ENCODE data around the gene ACTG2.
"Not testable (repeated sequence)": the region's sequence is repeated elsewhere in the genome, so short reads cannot be mapped to it uniquely, and the experiment has no call there.

Gene ACTG2

GRCh38 chr2:73935641-73936040, 42.8 kb downstream of the ACTG2 start:
- no peak for DNase-seq

- no peak for DNase-seq
These were observed 44.5 kb downstream of the ACTG2 start for GRCh38 chr2:73937103-73937885.

GRCh38 chr2:73937899-73938298, 45.1 kb downstream of the ACTG2 start:
- DNase-seq = no peak

- no peak for DNase-seq
These were observed 46.0 kb downstream of the ACTG2 start for GRCh38 chr2:73938718-73939352.

- DNase-seq = no peak
These were observed 46.6 kb downstream of the ACTG2 start for GRCh38 chr2:73939419-73939818.

GRCh38 chr2:73940066-73940465, 47.3 kb downstream of the ACTG2 start:
- DNase-seq = not testable (repeated sequence)

GRCh38 chr2:73942664-73943063, 49.9 kb downstream of the ACTG2 start:
- DNase-seq = no peak

- no peak for DNase-seq
These were observed 51.9 kb downstream of the ACTG2 start for GRCh38 chr2:73944714-73945113.

GRCh38 chr2:73946215-73946614, 53.4 kb downstream of the ACTG2 start:
- no peak for DNase-seq

GRCh38 chr2:73946666-73947065, 53.9 kb downstream of the ACTG2 start:
- DNase-seq = no peak

GRCh38 chr2:73947412-73948018, 54.7 kb downstream of the ACTG2 start:
- no peak for DNase-seq

- DNase-seq = no peak
These were observed 57.0 kb downstream of the ACTG2 start for GRCh38 chr2:73949802-73950201.

GRCh38 chr2:73952499-73953446, 60.0 kb downstream of the ACTG2 start:
- no peak for DNase-seq

- DNase-seq = no peak
These were observed 63.5 kb downstream of the ACTG2 start for GRCh38 chr2:73956218-73956865.

GRCh38 chr2:73961274-73961673, 68.5 kb downstream of the ACTG2 start:
- no peak for DNase-seq

- no peak for DNase-seq
These were observed 69.2 kb downstream of the ACTG2 start for GRCh38 chr2:73961823-73962615.

- DNase-seq = no peak
These were observed 70.0 kb downstream of the ACTG2 start for GRCh38 chr2:73962798-73963197.

GRCh38 chr2:73963385-73964120, 70.7 kb downstream of the ACTG2 start:
- no peak for DNase-seq

- DNase-seq = no peak
These were observed 71.4 kb downstream of the ACTG2 start for GRCh38 chr2:73964223-73964622.

- no peak for DNase-seq
These were observed 72.2 kb downstream of the ACTG2 start for GRCh38 chr2:73965053-73965452.
